Adrenal gland (tissue), 5 donors: ENCODE data around the gene ATPAF2.

Experiments
- CTCF ChIP-seq, 6 experiments: fragments of 450-650 bp in 4 of 6; fragments of 200-600 bp in 2 of 6; sonication (generic) in 1 of 6; IDR thresholded peaks; 1 replicate in 5 of 6; 2 replicates in 1 of 6; pipeline versions ENCODE4 v1.5.1 to v1.8.0; 2016 to 2021; ENCODE audit warnings: antibody characterized with exemption in 6 of 6, mild to moderate bottlenecking in 2 of 6, moderate library complexity in 1 of 6
- POLR2A ChIP-seq, 2 donors: fragments of 450-650 bp; IDR thresholded peaks; one replicate each; pipeline ENCODE4 v1.6.1; 2017; ENCODE audit warnings: antibody characterized with exemption in 2 of 2, mild to moderate bottlenecking in 2 of 2, moderate library complexity in 1 of 2
- donor health status: DM: no; HTN: no; CAD: no.

GRCh38 chr17:18021372-18021771 is 17.6 kb downstream of the ATPAF2 start:
- TF ChIP-seq CTCF (IDR thresholded peaks at IDR 0.05) (no peak), POLR2A (IDR thresholded peaks at IDR 0.05) (no peak)
